Iris pigment epithelial cell (primary cell): ENCODE measurements around the gene GINS1.

Source experiments
- DNase-seq: peaks from one replicate; pipeline ENCODE4 v3.0.0-alpha.2; 2011; ENCODE audit warnings: low read depth

The GINS1 gene

GRCh38 chr20:25494506-25495188 lies 87.2 kb downstream of the GINS1 start:
- no peak for DNase-seq

GRCh38 chr20:25495189-25495824 lies 87.8 kb downstream of the GINS1 start:
- DNase-seq, result no peak

GRCh38 chr20:25496165-25496967 lies 88.9 kb downstream of the GINS1 start:
- no peak for DNase-seq

- peak; percentile 8 for DNase-seq
Observed at GRCh38 chr20:25496968-25497401, 89.5 kb downstream of the GINS1 start.

GRCh38 chr20:25497586-25498279 lies 90.3 kb downstream of the GINS1 start:
- no peak for DNase-seq
